ENCODE results near the gene COMTD1. TPM values are rescaled to one million over a fixed set of nuclear protein-coding genes. Genes with fewer than 3 reads are reported as not detected.
"Not testable (repeated sequence)": the region's sequence is repeated elsewhere in the genome, so short reads cannot be mapped to it uniquely, and the experiment has no call there.

Gene COMTD1
- total RNA-seq, 1 experiment from 2014 or later, result 20.5 TPM

DNA sequence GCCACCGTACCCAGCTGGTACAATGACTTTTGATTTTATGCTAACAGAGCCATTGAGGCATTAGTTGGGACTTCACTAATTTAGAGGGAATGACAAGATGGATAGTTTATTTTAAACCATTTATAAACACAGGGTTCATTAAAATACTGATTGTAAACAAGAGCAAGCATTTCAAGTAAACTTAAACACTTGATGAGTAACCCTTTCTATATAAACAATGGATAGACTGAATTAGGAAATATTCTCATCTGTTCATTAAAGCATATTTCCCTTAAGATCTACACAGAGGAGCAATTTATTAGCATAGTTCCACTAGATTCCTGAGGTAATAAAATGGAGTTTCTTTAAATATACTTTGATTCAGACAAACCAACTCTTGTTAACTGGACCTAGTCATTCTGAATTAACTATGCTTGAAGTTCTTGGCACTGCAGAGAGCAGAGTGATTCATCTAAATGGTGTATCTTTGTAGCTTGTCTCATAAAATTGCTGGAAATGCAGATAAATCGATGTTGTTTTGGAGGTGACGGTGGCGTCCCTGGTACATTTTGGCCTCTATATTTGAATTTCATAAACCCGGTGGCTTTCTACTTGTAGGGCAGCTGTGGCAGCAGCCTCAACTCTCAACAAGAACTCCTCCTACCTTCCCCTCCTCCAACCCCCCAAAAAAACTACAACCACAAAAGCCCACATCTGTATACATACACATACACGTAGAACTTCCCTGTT, 40.6 kb downstream of the COMTD1 start:
- DNase-seq, result peak in 1 of 2 experiments; percentile 57
- Histone ChIP-seq H3K4me3 (no peak overlapping the region), H2AFZ (no peak overlapping the region), H3K36me3 (ENCODE audit: low read depth) (no peaks in the 10 kb centered on the region), H3K27me3 (ENCODE audit: insufficient read depth, low read depth) (no peaks in the 10 kb centered on the region), H4K20me1 (ENCODE audit: insufficient read depth) (no peaks in the 10 kb centered on the region), H3K9me2 (ENCODE audit: insufficient read depth) (no peaks in the 10 kb centered on the region), H3K79me2 (ENCODE audit: low read depth) (no peaks in the 10 kb centered on the region), H3K4me2 (no peak overlapping the region), H3K4me1 (replicated peaks; ENCODE audit: insufficient read depth) (peaks cover 36% of the 10 kb centered on the region), H3K27ac (no peak overlapping the region), H3F3A (ENCODE audit: insufficient read depth, low read depth) (peaks cover 30% of the 10 kb centered on the region), H3K9me3 (ENCODE audit: insufficient read depth, low read depth) (no peaks in the 10 kb centered on the region)
- BruUV-seq (replicated peaks), result no TSS peak
- POLR2A ChIA-PET (ENCODE audit: unreplicated experiment), result interaction anchor here (0.7 kb wide), 2 partner anchors 17 to 89 kb away, joined by 12 to 29 read pairs; no protein-coding TSS in a partner anchor
- intact Hi-C loops (cut with micrococcal nuclease; ENCODE audit: unreplicated experiment), result no loop called here
- CTCF ChIA-PET, result interaction anchor here (0.7 to 1.1 kb wide), 2 partner anchors 30 to 48 kb away, joined by 3 to 13 read pairs; no protein-coding TSS in a partner anchor
- TF ChIP-seq EZH2 (IDR thresholded peaks at IDR 0.05; ENCODE audit: low read depth), result no peak
- TF ChIP-seq, protein P1, sequence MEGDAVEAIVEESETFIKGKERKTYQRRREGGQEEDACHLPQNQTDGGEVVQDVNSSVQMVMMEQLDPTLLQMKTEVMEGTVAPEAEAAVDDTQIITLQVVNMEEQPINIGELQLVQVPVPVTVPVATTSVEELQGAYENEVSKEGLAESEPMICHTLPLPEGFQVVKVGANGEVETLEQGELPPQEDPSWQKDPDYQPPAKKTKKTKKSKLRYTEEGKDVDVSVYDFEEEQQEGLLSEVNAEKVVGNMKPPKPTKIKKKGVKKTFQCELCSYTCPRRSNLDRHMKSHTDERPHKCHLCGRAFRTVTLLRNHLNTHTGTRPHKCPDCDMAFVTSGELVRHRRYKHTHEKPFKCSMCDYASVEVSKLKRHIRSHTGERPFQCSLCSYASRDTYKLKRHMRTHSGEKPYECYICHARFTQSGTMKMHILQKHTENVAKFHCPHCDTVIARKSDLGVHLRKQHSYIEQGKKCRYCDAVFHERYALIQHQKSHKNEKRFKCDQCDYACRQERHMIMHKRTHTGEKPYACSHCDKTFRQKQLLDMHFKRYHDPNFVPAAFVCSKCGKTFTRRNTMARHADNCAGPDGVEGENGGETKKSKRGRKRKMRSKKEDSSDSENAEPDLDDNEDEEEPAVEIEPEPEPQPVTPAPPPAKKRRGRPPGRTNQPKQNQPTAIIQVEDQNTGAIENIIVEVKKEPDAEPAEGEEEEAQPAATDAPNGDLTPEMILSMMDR (conservative IDR thresholded peaks at IDR 0.05), result no peak

DNA sequence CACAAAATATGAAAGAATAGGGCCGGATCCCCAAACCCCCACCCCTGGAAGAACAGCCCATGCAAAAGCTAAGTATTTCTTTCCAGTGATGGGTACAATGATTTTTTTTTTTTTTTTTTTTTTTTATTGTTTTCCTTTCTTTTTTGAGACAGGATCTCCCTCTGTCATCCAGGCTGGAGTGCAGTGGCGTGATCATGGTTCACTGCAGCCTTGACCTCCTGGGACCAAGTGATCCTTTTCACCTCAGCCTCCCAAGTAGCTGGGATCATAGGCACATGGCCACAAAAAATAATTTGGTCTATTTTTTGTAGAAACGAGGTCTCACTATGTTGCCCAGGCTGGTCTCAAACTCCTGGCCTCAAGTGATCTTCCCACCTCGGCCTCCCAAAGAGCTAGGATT, 41.1 kb downstream of the COMTD1 start:
- H3K4me2 ChIP-seq; H3K9me2 ChIP-seq (ENCODE audit: insufficient read depth); H3K9me3 ChIP-seq (ENCODE audit: insufficient read depth, low read depth); H3K27ac ChIP-seq; H2AFZ ChIP-seq; H3K27me3 ChIP-seq (ENCODE audit: insufficient read depth, low read depth); BruUV-seq (replicated peaks); H3K4me3 ChIP-seq; intact Hi-C loops (cut with micrococcal nuclease; ENCODE audit: unreplicated experiment); DNase-seq; H4K20me1 ChIP-seq (ENCODE audit: insufficient read depth); H3K36me3 ChIP-seq (ENCODE audit: low read depth); H3K79me2 ChIP-seq (ENCODE audit: low read depth): not testable (repeated sequence)
- Histone ChIP-seq H3F3A (ENCODE audit: insufficient read depth, low read depth) (peaks cover 30% of the 10 kb centered on the region), H3K4me1 (replicated peaks; ENCODE audit: insufficient read depth) (peaks cover 36% of the 10 kb centered on the region)
- POLR2A ChIA-PET (ENCODE audit: unreplicated experiment), result interaction anchor here (0.7 kb wide), 2 partner anchors 18 to 89 kb away, joined by 12 to 29 read pairs; no protein-coding TSS in a partner anchor
- CTCF ChIA-PET, result interaction anchor here (0.7 to 1.1 kb wide), 2 partner anchors 31 to 49 kb away, joined by 3 to 13 read pairs; no protein-coding TSS in a partner anchor

DNA sequence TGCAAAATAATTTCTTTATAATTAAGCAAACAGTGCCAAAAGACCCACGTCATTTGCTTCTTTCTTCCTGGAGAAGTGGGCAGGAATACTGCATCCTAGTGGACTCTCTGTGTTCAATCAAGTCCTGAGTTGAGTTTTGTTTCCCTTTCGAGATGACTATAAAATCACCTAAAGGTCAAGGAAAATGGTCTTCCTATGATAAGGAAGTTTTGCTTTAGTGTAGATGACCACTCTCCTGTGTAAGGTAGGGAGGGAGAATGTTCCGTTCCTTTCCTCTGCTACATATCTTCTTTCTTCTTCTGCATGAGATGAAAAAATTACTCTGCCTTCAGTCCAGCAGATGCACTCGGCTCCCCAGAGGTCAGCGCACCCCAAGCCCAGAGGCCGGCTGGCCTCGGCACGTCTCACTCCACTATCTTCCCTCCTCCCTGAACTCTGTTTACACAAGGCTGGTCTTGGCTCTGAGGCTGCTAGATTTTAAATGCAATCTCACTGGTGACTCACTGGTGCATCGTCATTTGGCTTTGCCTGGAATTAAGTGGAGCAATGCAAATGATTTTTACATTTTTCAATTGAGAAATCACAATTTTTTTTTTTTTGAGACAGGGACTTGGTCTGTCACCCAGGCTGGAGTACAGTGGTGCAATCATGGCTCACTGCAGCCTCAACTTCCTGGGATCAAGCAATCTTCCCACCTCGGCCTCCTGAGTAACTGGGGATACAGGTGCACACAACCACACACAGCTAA, 43.8 kb downstream of the COMTD1 start:
- CTCF ChIA-PET, result interaction anchor here (0.6 to 0.7 kb wide), 3 partner anchors 10 to 27 kb away, joined by 3 to 5 read pairs (median 3); no protein-coding TSS in a partner anchor

More for the DNA sequence above, 43.8 kb downstream of the COMTD1 start:
- TSS peak; percentile 83 for BruUV-seq (replicated peaks)
- POLR2A ChIA-PET (ENCODE audit: unreplicated experiment), result interaction anchor here (0.6 kb wide), 1 partner anchor 40 kb away, joined by 5 read pairs; no protein-coding TSS in a partner anchor
- H4K20me1 ChIP-seq (ENCODE audit: insufficient read depth), result no peaks in the 10 kb centered on the region
- H3K36me3 ChIP-seq (ENCODE audit: low read depth), result no peaks in the 10 kb centered on the region
- H3K79me2 ChIP-seq (ENCODE audit: low read depth), result no peaks in the 10 kb centered on the region; the same call in none of the 2 replicates
- peak overlapping the region; percentile 77 for H3K4me2 ChIP-seq
- H3K27me3 ChIP-seq (ENCODE audit: insufficient read depth, low read depth), result no peaks in the 10 kb centered on the region
- no peak for TF ChIP-seq EZH2 (IDR thresholded peaks at IDR 0.05; ENCODE audit: low read depth)
- TF ChIP-seq, protein P1 (conservative IDR thresholded peaks at IDR 0.05), result peak; percentile 30; the same call in 1 of the 2 replicates
- H3K27ac ChIP-seq, result peak overlapping the region; percentile 89
- no peak overlapping the region; the same call in 1 of the 2 replicates for H2AFZ ChIP-seq
- H3K4me1 ChIP-seq (replicated peaks; ENCODE audit: insufficient read depth), result peaks cover 56% of the 10 kb centered on the region
- no peaks in the 10 kb centered on the region for H3K9me2 ChIP-seq (ENCODE audit: insufficient read depth)
- intact Hi-C loops (cut with micrococcal nuclease; ENCODE audit: unreplicated experiment), result no loop called here
- peak overlapping the region; percentile 39; the same call in 1 of the 2 replicates for H3K4me3 ChIP-seq
- peaks cover 49% of the 10 kb centered on the region for H3F3A ChIP-seq (ENCODE audit: insufficient read depth, low read depth)
- DNase-seq, result peak; percentile 79 to 97
- no peaks in the 10 kb centered on the region for H3K9me3 ChIP-seq (ENCODE audit: insufficient read depth, low read depth)

Data from PC-9 (cell line).